Cardiac muscle cell (in vitro differentiated cells and primary cell): ENCODE results near the gene PRKAR1B. TPM values are rescaled to one million over a fixed set of nuclear protein-coding genes. Genes with fewer than 3 reads are reported as not detected.
"Not testable (repeated sequence)": the region's sequence is repeated elsewhere in the genome, so short reads cannot be mapped to it uniquely, and the experiment has no call there.

Experiments used
- DNase-seq, 2 donors: peaks; one replicate each; pipeline versions ENCODE4 v3.0.0 to v3.0.0-alpha.2; 2010 to 2017; ENCODE audit warnings: low read depth in 1 of 2, low spot score in 1 of 2
- H3K27ac ChIP-seq: fragments of 200-600 bp; sonication (generic); 2 replicates; pipeline ENCODE4 v1.5.1; 2016
- H3K27me3 ChIP-seq: fragments of 200-600 bp; sonication (generic); 2 replicates; pipeline ENCODE4 v1.6.0; 2016; ENCODE audit warnings: control low read depth
- H3K36me3 ChIP-seq: fragments of 200-600 bp; sonication (generic); 2 replicates; pipeline ENCODE4 v1.5.1; 2016; ENCODE audit warnings: control low read depth
- H3K4me1 ChIP-seq: fragments of 200-600 bp; sonication (generic); 2 replicates; pipeline ENCODE4 v1.8.1; 2017; ENCODE audit warnings: low read depth, mild to moderate bottlenecking, mixed run types
- H3K4me3 ChIP-seq: fragments of 200-600 bp; sonication (generic); 2 replicates; pipeline ENCODE4 v1.5.1; 2016; ENCODE audit warnings: mild to moderate bottlenecking
- H3K9me3 ChIP-seq: fragments of 200-600 bp; sonication (generic); 2 replicates; pipeline ENCODE4 v1.5.1; 2017; ENCODE audit warnings: low read depth, mild to moderate bottlenecking, control low read depth
- CTCF ChIP-seq: IDR thresholded peaks from 2 replicates; pipeline ENCODE4 v1.5.1; 2012; ENCODE audit warnings: low read depth, mild to moderate bottlenecking, low read length
- polyA plus RNA-seq: library from polyadenylated mRNA; unstranded; fragments of >200 nt; fragmentation: Nextera tagmentation; extraction: Ambion mirVana; gene quantifications from 2 replicates; pipeline ENCODE4 v1.2.1, GENCODE V29; 2016
- total RNA-seq: library from RNA; depleted of rRNA; stranded (reverse); fragments of >200 nt; gene quantifications from 2 replicates; pipeline ENCODE4 v1.2.3, GENCODE V29; 2016

PRKAR1B gene
- total and polyA plus RNA-seq, 2 experiments from 2014 or later = 32.8 to 40.2 TPM

- Histone ChIP-seq H3K9me3 (no peaks in the 10 kb centered on the region), H3K36me3 (no peaks in the 10 kb centered on the region), H3K27me3 (no peaks in the 10 kb centered on the region), H3K4me3 (no peak overlapping the region), H3K4me1 (no peaks in the 10 kb centered on the region), H3K27ac (no peak overlapping the region)
- no peak for TF ChIP-seq CTCF
- DNase-seq = no peak
Measured at GRCh38 chr7:556837-557557, 170.1 kb downstream of the PRKAR1B start.

GRCh38 chr7:556291-556826, 170.7 kb downstream of the PRKAR1B start:
- Histone ChIP-seq H3K27me3 (no peaks in the 10 kb centered on the region), H3K4me3 (no peak overlapping the region), H3K4me1 (no peaks in the 10 kb centered on the region), H3K36me3 (no peaks in the 10 kb centered on the region), H3K9me3 (no peaks in the 10 kb centered on the region), H3K27ac (no peak overlapping the region)
- no peak for DNase-seq
- TF ChIP-seq CTCF = no peak

DNA sequence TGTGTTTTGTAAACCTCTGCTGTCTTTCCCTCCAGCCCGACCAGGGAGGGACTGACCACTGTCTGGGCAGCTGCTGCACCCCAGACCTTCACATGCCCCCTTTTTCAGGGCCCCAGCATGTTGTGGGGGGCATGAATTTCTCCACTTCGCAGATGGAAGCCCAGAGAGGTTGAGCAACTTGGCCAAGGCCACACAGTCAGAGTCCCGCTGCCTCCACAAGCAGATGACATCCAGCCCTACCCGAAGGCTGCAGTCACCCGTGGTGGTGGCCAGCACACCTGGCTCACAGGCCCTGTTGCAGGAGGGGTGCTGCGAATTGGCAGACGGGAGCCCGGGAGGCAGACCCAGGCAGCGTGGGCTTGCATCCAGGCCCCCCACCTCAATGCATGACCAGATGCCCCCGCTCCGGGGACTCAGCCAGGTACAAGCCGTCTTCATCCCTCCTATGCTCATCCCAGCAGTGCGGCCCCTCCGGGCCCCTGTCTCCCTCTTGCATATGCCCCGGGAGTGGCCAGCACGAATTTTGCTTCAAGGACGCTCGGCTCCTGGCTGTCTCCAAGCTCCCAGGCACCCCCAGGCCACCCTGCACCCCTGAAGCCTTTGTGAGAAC, 171.4 kb downstream of the PRKAR1B start:
- Histone ChIP-seq H3K36me3 (no peaks in the 10 kb centered on the region), H3K27me3 (no peaks in the 10 kb centered on the region), H3K9me3 (no peaks in the 10 kb centered on the region), H3K4me3 (no peak overlapping the region), H3K4me1 (no peaks in the 10 kb centered on the region), H3K27ac (no peak overlapping the region)
- no peak for TF ChIP-seq CTCF
- no peak for DNase-seq

DNA sequence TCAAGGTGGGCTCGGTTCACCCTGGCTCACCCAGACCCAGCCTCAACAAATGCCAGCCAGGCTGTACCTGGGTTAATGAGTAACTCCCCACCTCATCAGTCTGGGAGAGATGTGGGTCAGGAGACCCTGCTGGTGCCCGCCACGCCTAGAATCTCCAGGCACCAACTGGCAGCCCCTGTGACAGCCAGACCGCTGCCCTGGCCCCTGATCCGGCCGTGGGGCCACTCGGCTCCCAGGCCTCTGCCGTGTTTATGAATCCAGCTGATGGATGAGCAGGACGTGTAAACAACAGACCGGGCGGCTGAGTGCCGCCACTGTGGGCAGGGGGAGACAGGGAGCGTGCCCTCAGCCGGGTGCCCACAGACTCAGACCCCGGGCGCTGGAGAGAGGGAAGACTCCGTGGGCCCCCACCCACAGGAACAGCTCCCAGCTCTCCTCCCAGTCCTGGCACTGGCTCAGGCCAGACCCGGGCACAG, 173.4 kb downstream of the PRKAR1B start:
- H3K27ac ChIP-seq = no peak overlapping the region
- H3K27me3 ChIP-seq = no peaks in the 10 kb centered on the region
- TF ChIP-seq CTCF = no peak

GRCh38 chr7:552868-553635, 174.0 kb downstream of the PRKAR1B start:
- DNase-seq = no peak
- no peak for TF ChIP-seq CTCF
- Histone ChIP-seq H3K4me3 (no peak overlapping the region), H3K9me3 (no peaks in the 10 kb centered on the region), H3K27ac (no peak overlapping the region), H3K4me1 (no peaks in the 10 kb centered on the region), H3K27me3 (no peaks in the 10 kb centered on the region), H3K36me3 (no peaks in the 10 kb centered on the region)

More for the DNA sequence above, 173.4 kb downstream of the PRKAR1B start:
- Histone ChIP-seq H3K36me3 (no peaks in the 10 kb centered on the region), H3K9me3 (no peaks in the 10 kb centered on the region), H3K4me3 (no peak overlapping the region), H3K4me1 (no peaks in the 10 kb centered on the region)
- no peak for DNase-seq

DNA sequence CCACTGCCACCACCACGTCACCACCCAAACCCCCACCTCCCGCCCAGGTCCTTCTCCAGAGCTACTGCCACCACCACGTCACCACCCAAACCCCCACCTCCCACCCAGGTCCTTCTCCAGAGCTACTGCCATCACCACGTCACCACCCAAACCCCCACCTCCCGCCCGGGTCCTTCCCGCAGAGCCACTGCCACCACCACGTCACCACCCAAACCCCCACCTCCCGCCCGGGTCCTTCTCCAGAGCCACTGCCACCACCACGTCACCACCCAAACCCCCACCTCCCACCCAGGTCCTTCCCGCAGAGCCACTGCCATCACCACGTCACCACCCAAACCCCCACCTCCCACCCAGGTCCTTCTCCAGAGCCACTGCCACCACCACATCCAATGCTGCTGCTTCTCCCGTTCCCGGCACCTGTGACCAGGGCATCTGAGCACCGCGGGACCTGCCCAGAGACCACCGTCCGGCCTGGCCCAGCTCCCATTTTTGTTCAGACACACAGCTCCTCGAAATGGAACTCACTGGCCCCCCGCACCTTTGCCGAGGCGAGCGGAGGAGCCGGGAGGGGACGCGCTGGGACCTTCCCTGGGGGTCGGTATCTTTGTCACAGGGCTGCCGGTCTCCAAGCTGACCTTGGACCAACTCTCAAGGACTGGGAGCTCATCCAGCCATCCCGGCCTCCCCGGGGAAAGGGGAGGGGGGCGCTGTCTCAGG, 174.8 kb downstream of the PRKAR1B start:
- H3K27me3 ChIP-seq, H3K9me3 ChIP-seq, DNase-seq, H3K27ac ChIP-seq, H3K36me3 ChIP-seq, H3K4me1 ChIP-seq, H3K4me3 ChIP-seq: not testable (repeated sequence)

DNA sequence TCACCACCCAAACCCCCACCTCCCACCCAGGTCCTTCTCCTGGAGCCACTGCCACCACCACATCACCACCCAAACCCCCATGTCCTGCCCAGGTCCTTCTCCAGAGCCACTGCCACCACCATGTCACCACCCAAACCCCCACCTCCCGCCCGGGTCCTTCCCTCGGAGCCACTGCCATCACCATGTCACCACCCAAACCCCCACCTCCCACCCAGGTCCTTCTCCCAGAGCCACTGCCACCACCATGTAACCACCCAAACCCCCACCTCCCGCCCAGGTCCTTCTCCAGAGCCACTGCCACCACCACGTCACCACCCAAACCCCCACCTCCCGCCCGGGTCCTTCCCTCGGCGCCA, 175.5 kb downstream of the PRKAR1B start:
- H3K9me3 ChIP-seq, H3K27ac ChIP-seq, H3K4me3 ChIP-seq, H3K36me3 ChIP-seq, H3K27me3 ChIP-seq, DNase-seq, H3K4me1 ChIP-seq: not testable (repeated sequence)
